Measurements from ENCODE around the gene BCAR3. TPM values are rescaled to one million over a fixed set of nuclear protein-coding genes. Genes with fewer than 3 reads are reported as not detected.
A peak's percentile ranks its signal among the peaks of the same experiment; 100 is the strongest.

BCAR3 gene
- total RNA-seq, 6 experiments from 2014 or later, result 24.4 to 55.1 (median 26.2) TPM

GRCh38 chr1:93574511-93574910, 107.1 kb downstream of the BCAR3 start:
- H3K27ac Mint-ChIP-seq, result peak overlapping the region; percentile 44
- peaks cover 7% of the 10 kb centered on the region for H3K27me3 Mint-ChIP-seq (ENCODE audit: insufficient read depth)
- H3K9me3 Mint-ChIP-seq, result no peaks in the 10 kb centered on the region
- H3K4me1 Mint-ChIP-seq (ENCODE audit: low read depth), result peaks cover 36% of the 10 kb centered on the region
- peaks cover 47% of the 10 kb centered on the region for H3K36me3 Mint-ChIP-seq (ENCODE audit: low read depth)
- TF ChIP-seq CTCF (IDR thresholded peaks at IDR 0.05), result no peak
- no peak overlapping the region for H3K4me3 Mint-ChIP-seq
- no peak for DNase-seq

GRCh38 chr1:93573940-93574469, 107.6 kb downstream of the BCAR3 start:
- no peaks in the 10 kb centered on the region for H3K9me3 Mint-ChIP-seq
- peaks cover 7% of the 10 kb centered on the region for H3K27me3 Mint-ChIP-seq (ENCODE audit: insufficient read depth)
- peak overlapping the region; percentile 44 for H3K27ac Mint-ChIP-seq
- no peak for DNase-seq
- H3K36me3 Mint-ChIP-seq (ENCODE audit: low read depth), result peaks cover 47% of the 10 kb centered on the region
- H3K4me1 Mint-ChIP-seq (ENCODE audit: low read depth), result peaks cover 31% of the 10 kb centered on the region; the same call in 1 of the 2 replicates
- H3K4me3 Mint-ChIP-seq, result peak overlapping the region; percentile 3; the same call in 1 of the 2 replicates
- TF ChIP-seq CTCF (IDR thresholded peaks at IDR 0.05), result no peak

- Mint-ChIP-seq H3K4me3 (no peak overlapping the region), H3K4me1 (ENCODE audit: low read depth) (peaks cover 38% of the 10 kb centered on the region), H3K9me3 (no peaks in the 10 kb centered on the region), H3K27ac (no peak overlapping the region; the same call in 1 of the 2 replicates), H3K36me3 (ENCODE audit: low read depth) (peaks cover 59% of the 10 kb centered on the region), H3K27me3 (ENCODE audit: insufficient read depth) (peaks cover 10% of the 10 kb centered on the region)
- no peak for TF ChIP-seq CTCF (IDR thresholded peaks at IDR 0.05)
- DNase-seq, result no peak
These were observed 109.9 kb downstream of the BCAR3 start for GRCh38 chr1:93571623-93572310.

GRCh38 chr1:93569489-93569888, 112.1 kb downstream of the BCAR3 start:
- TF ChIP-seq CTCF (IDR thresholded peaks at IDR 0.05), result no peak
- Mint-ChIP-seq H3K36me3 (ENCODE audit: low read depth) (peaks cover 56% of the 10 kb centered on the region), H3K27ac (no peak overlapping the region), H3K4me1 (ENCODE audit: low read depth) (peaks cover 35% of the 10 kb centered on the region), H3K9me3 (no peaks in the 10 kb centered on the region), H3K27me3 (ENCODE audit: insufficient read depth) (peaks cover 8% of the 10 kb centered on the region), H3K4me3 (no peak overlapping the region)
- DNase-seq, result no peak

GRCh38 chr1:93567255-93567918, 114.2 kb downstream of the BCAR3 start:
- peak; percentile 92 for DNase-seq
- TF ChIP-seq CTCF (IDR thresholded peaks at IDR 0.05), result no peak
- Mint-ChIP-seq H3K27me3 (ENCODE audit: insufficient read depth) (peaks cover 5% of the 10 kb centered on the region), H3K36me3 (ENCODE audit: low read depth) (peaks cover 49% of the 10 kb centered on the region), H3K4me3 (peak overlapping the region; percentile 66; the same call in 1 of the 2 replicates), H3K4me1 (ENCODE audit: low read depth) (peaks cover 35% of the 10 kb centered on the region), H3K9me3 (no peaks in the 10 kb centered on the region), H3K27ac (peak overlapping the region; percentile 95)

All from HFFc6 (cell line).